NCI-H345 (cell line): Measurements from ENCODE around the gene TNNT3.

Experiments
- DNase-seq: peaks from one replicate; lab custom pipeline; 2025; lab: John Stamatoyannopoulos, UW

The TNNT3 gene

GRCh38 chr11:1896923-1897322, 22.6 kb upstream of the TNNT3 start:
- no peak for DNase-seq

- DNase-seq = no peak
These were observed 20.4 kb upstream of the TNNT3 start for GRCh38 chr11:1899090-1899489.

- DNase-seq = no peak
These were observed 19.8 kb upstream of the TNNT3 start for GRCh38 chr11:1899686-1900085.

GRCh38 chr11:1906181-1906580, 13.3 kb upstream of the TNNT3 start:
- DNase-seq = no peak

GRCh38 chr11:1906611-1907423, 12.7 kb upstream of the TNNT3 start:
- DNase-seq = no peak

GRCh38 chr11:1908618-1909017, 10.9 kb upstream of the TNNT3 start:
- no peak for DNase-seq

- DNase-seq = no peak
These were observed 10.0 kb upstream of the TNNT3 start for GRCh38 chr11:1909524-1909923.

- no peak for DNase-seq
These were observed 7.1 kb upstream of the TNNT3 start for GRCh38 chr11:1912289-1912878.

- DNase-seq = no peak
These were observed 6.0 kb upstream of the TNNT3 start for GRCh38 chr11:1913271-1914060.

GRCh38 chr11:1915795-1916131, 3.7 kb upstream of the TNNT3 start:
- DNase-seq = no peak

GRCh38 chr11:1916132-1916985, 3.1 kb upstream of the TNNT3 start:
- no peak for DNase-seq

- DNase-seq = no peak
These were observed 2.4 kb upstream of the TNNT3 start for GRCh38 chr11:1916986-1917522.

- DNase-seq = no peak
These were observed 1.7 kb upstream of the TNNT3 start for GRCh38 chr11:1917523-1918435.

- DNase-seq = no peak
These were observed 827 bp upstream of the TNNT3 start for GRCh38 chr11:1918436-1919315.

GRCh38 chr11:1920128-1920908, 815 bp downstream of the TNNT3 start:
- no peak for DNase-seq

GRCh38 chr11:1920909-1921573, 1.5 kb downstream of the TNNT3 start:
- DNase-seq = no peak

GRCh38 chr11:1921574-1922141, 2.2 kb downstream of the TNNT3 start:
- DNase-seq = no peak

GRCh38 chr11:1922481-1923081, 3.1 kb downstream of the TNNT3 start:
- no peak for DNase-seq
